ENCODE results near the gene NFE2L2.

DNA sequence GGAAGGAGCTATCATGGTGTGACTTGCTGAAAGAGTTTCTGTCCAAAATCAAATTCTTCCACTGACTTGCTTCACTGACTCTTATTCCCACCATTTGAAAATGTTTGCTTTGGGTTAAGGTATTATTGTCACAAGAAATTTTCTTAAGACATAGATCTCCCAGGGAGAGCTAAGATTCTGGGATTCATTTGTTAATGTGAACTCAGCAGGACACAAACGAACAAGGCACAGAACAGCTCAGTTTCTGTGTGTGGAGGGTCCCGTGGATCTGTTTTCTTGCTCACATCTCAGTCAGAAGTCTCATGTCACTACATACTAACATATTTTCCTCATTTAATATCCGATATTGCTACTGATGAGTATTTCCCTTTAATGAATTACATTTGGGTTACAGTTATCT lies 60.1 kb downstream of the NFE2L2 start:
- no peak for TF ChIP-seq EZH2 (IDR thresholded peaks at IDR 0.05; ENCODE audit: low read length, missing control alignments)
- TF ChIP-seq, protein P1, sequence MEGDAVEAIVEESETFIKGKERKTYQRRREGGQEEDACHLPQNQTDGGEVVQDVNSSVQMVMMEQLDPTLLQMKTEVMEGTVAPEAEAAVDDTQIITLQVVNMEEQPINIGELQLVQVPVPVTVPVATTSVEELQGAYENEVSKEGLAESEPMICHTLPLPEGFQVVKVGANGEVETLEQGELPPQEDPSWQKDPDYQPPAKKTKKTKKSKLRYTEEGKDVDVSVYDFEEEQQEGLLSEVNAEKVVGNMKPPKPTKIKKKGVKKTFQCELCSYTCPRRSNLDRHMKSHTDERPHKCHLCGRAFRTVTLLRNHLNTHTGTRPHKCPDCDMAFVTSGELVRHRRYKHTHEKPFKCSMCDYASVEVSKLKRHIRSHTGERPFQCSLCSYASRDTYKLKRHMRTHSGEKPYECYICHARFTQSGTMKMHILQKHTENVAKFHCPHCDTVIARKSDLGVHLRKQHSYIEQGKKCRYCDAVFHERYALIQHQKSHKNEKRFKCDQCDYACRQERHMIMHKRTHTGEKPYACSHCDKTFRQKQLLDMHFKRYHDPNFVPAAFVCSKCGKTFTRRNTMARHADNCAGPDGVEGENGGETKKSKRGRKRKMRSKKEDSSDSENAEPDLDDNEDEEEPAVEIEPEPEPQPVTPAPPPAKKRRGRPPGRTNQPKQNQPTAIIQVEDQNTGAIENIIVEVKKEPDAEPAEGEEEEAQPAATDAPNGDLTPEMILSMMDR (conservative IDR thresholded peaks at IDR 0.05 in 1 of 2, IDR thresholded peaks at IDR 0.05 in 1 of 2; ENCODE audit: low read depth in 1 of 2, low read length in 2 of 2) = no peak

Measured in fibroblast of lung (primary cell).